Gastrocnemius medialis (tissue), 4 donors: ENCODE results near the gene OAS3. TPM values are rescaled to one million over a fixed set of nuclear protein-coding genes. Genes with fewer than 3 reads are reported as not detected.

ENCODE experiments used
- ATAC-seq, 2 donors: fragments of 150-250 bp; one replicate each; pipeline ENCODE4 v1.9.1; 2016
- DNase-seq, 2 donors: peaks; one replicate each; pipeline ENCODE4 v3.0.0-alpha.2; 2019
- H3K27ac ChIP-seq, 4 donors: fragments of 200-600 bp; sonication (generic); 1 replicate in 1 of 4; 2 replicates in 3 of 4; pipeline ENCODE4 v1.5.1; 2016 to 2018; ENCODE audit warnings: mild to moderate bottlenecking in 2 of 4, moderate library complexity in 1 of 4
- H3K27me3 ChIP-seq, 3 donors: fragments of 200-600 bp; sonication (generic) in 2 of 3; 1 replicate in 1 of 3; 2 replicates in 2 of 3; pipeline versions ENCODE4 v1.5.1 to v1.6.0; 2016 to 2019; ENCODE audit warnings: mild to moderate bottlenecking in 1 of 3, moderate library complexity in 1 of 3
- H3K36me3 ChIP-seq, 2 donors: fragments of 200-600 bp; sonication (generic) in 1 of 2; one replicate each; pipeline ENCODE4 v1.5.1; 2017 to 2018
- H3K4me1 ChIP-seq, 2 donors: fragments of 200-600 bp; sonication (generic) in 1 of 2; one replicate each; pipeline ENCODE4 v1.5.1; 2016 to 2017; ENCODE audit warnings: mild to moderate bottlenecking in 2 of 2
- H3K4me3 ChIP-seq, 4 donors: fragments of 200-600 bp; sonication (generic) in 3 of 4; 1 replicate in 1 of 4; 2 replicates in 3 of 4; pipeline ENCODE4 v1.5.1; 2016 to 2019; ENCODE audit warnings: mild to moderate bottlenecking in 2 of 4
- H3K9me3 ChIP-seq, 3 donors: fragments of 200-600 bp; sonication (generic) in 2 of 3; 1 replicate in 1 of 3; 2 replicates in 2 of 3; pipeline ENCODE4 v1.5.1; 2016 to 2019
- CTCF ChIP-seq, 5 experiments: fragments of 450-650 bp in 3 of 5; fragments of 200-600 bp in 2 of 5; sonication (generic) in 2 of 5; IDR thresholded peaks in 4 of 5; conservative IDR thresholded peaks in 1 of 5; 1 replicate in 4 of 5; 2 replicates in 1 of 5; pipeline ENCODE4 v1.5.1; 2016 to 2019; ENCODE audit warnings: antibody characterized with exemption in 5 of 5, mild to moderate bottlenecking in 3 of 5, moderate library complexity in 3 of 5
- POLR2A ChIP-seq, 2 donors: fragments of 450-650 bp; IDR thresholded peaks; one replicate each; pipeline ENCODE4 v1.6.1; 2017; ENCODE audit warnings: antibody characterized with exemption in 2 of 2, mild to moderate bottlenecking in 2 of 2, moderate library complexity in 2 of 2
- in situ Hi-C, 4 donors: fragments of 200-750 bp; cut with MboI; loops; one replicate each; pipeline versions ENCODE4 v1.15.0 to v1.8.0; 2017; ENCODE audit warnings: low sequenced_read_pairs in 4 of 4
- intact Hi-C: fragments of 100-400 bp; cut with DNase I; formaldehyde crosslinking; loops from one replicate; pipeline ENCODE4 v1.15.1; 2023; ENCODE audit warnings: low total_unique reads
- total RNA-seq, 4 donors: library from RNA; depleted of rRNA; stranded (reverse); fragments of >200 nt; gene quantifications; one replicate each; pipeline versions ENCODE4 v1.1.0 to v1.2.3, GENCODE V29; 2016

OAS3 gene
- total RNA-seq, 4 donors from 2014 or later = 1.4 to 5.3 (median 4.2) TPM

GRCh38 chr12:112936264-112936663, 2.0 kb upstream of the OAS3 start:
- Histone ChIP-seq H3K4me3 (no peak overlapping the region), H3K4me1 (peaks cover 0 to 11% of the 10 kb centered on the region in 2 donors), H3K36me3 (no peaks in the 10 kb centered on the region), H3K27me3 (no peaks in the 10 kb centered on the region), H3K9me3 (no peaks in the 10 kb centered on the region), H3K27ac (no peak overlapping the region)
- intact Hi-C loops (no loop called here), in situ Hi-C loops (no loop called here)
- no peak for ATAC-seq
- DNase-seq = no peak
- no peak for TF ChIP-seq POLR2A (IDR thresholded peaks at IDR 0.05)
- no peak for TF ChIP-seq CTCF (IDR thresholded peaks at IDR 0.05 in 4 of 5, conservative IDR thresholded peaks at IDR 0.05 in 1 of 5)

- intact Hi-C loops = no loop called here
- no peak for TF ChIP-seq POLR2A (IDR thresholded peaks at IDR 0.05)
- no peak for TF ChIP-seq CTCF (IDR thresholded peaks at IDR 0.05 in 4 of 5, conservative IDR thresholded peaks at IDR 0.05 in 1 of 5)
- H3K27me3 ChIP-seq = no peaks in the 10 kb centered on the region
- in situ Hi-C loops = no loop called here
- DNase-seq = no peak
- H3K4me1 ChIP-seq = peaks cover 0 to 11% of the 10 kb centered on the region in 2 donors
- H3K9me3 ChIP-seq = no peaks in the 10 kb centered on the region
- ATAC-seq = no peak
- peak overlapping the region in 1 of 4 donors; percentile 36 for H3K27ac ChIP-seq
- no peaks in the 10 kb centered on the region for H3K36me3 ChIP-seq
- H3K4me3 ChIP-seq = no peak overlapping the region
Measured at GRCh38 chr12:112936927-112937326, 1.3 kb upstream of the OAS3 start.

GRCh38 chr12:112938751-112939150, 477 bp downstream of the OAS3 start:
- Histone ChIP-seq H3K27ac (peak overlapping the region; percentile 30 to 61 (median 48)), H3K4me3 (peak overlapping the region; percentile 63 to 78 (median 68)), H3K36me3 (no peaks in the 10 kb centered on the region), H3K27me3 (no peaks in the 10 kb centered on the region), H3K9me3 (no peaks in the 10 kb centered on the region), H3K4me1 (peaks cover 0 to 11% of the 10 kb centered on the region in 2 donors)
- DNase-seq (no peak), ATAC-seq (no peak)
- in situ Hi-C loops (no loop called here), intact Hi-C loops (no loop called here)
- TF ChIP-seq POLR2A (IDR thresholded peaks at IDR 0.05) = no peak

- peak overlapping the region in 1 of 4 donors; percentile 66 for H3K4me3 ChIP-seq
- H3K36me3 ChIP-seq = no peaks in the 10 kb centered on the region
- peaks cover 0 to 11% of the 10 kb centered on the region in 2 donors for H3K4me1 ChIP-seq
- no peak for ATAC-seq
- H3K27me3 ChIP-seq = no peaks in the 10 kb centered on the region
- no peak for DNase-seq
- TF ChIP-seq POLR2A (IDR thresholded peaks at IDR 0.05) = no peak
- no peak for TF ChIP-seq CTCF (IDR thresholded peaks at IDR 0.05 in 4 of 5, conservative IDR thresholded peaks at IDR 0.05 in 1 of 5)
- in situ Hi-C loops = no loop called here
- no peaks in the 10 kb centered on the region for H3K9me3 ChIP-seq
- H3K27ac ChIP-seq = no peak overlapping the region
- intact Hi-C loops = no loop called here
Measured at GRCh38 chr12:112939761-112940381, 1.6 kb downstream of the OAS3 start.

GRCh38 chr12:112941528-112942335, 3.5 kb downstream of the OAS3 start:
- intact Hi-C loops (no loop called here), in situ Hi-C loops (no loop called here)
- Histone ChIP-seq H3K9me3 (no peaks in the 10 kb centered on the region), H3K4me3 (no peak overlapping the region), H3K4me1 (peaks cover 0 to 11% of the 10 kb centered on the region in 2 donors), H3K27ac (no peak overlapping the region), H3K36me3 (no peaks in the 10 kb centered on the region), H3K27me3 (no peaks in the 10 kb centered on the region)
- no peak for ATAC-seq
- no peak for DNase-seq
- TF ChIP-seq CTCF (IDR thresholded peaks at IDR 0.05 in 4 of 5, conservative IDR thresholded peaks at IDR 0.05 in 1 of 5) = no peak
- no peak for TF ChIP-seq POLR2A (IDR thresholded peaks at IDR 0.05)
